CD14-positive monocyte (primary cell): ENCODE data around the gene NRP2. TPM values are rescaled to one million over a fixed set of nuclear protein-coding genes. Genes with fewer than 3 reads are reported as not detected.

Experiments used
- DNase-seq, 3 donors: peaks; one replicate each; pipeline ENCODE4 v3.0.0-alpha.2; 2011 to 2022
- H2AFZ ChIP-seq: 2 replicates; pipeline ENCODE4 v1.6.0; 2012; ENCODE audit warnings: mild to moderate bottlenecking, low read depth, low read length, inconsistent platforms; ENCODE audit not compliant: insufficient read depth, poor library complexity, severe bottlenecking
- H3K27ac ChIP-seq, 2 donors: 1 replicate in 1 of 2; 2 replicates in 1 of 2; pipeline ENCODE4 v1.5.1; 2012 to 2013; ENCODE audit warnings: low read length in 2 of 2, control low read depth in 1 of 2, inconsistent platforms in 1 of 2, low read depth in 1 of 2, mild to moderate bottlenecking in 1 of 2
- H3K27me3 ChIP-seq, 2 donors: one replicate each; pipeline versions ENCODE4 v1.6.0 to v1.6.1; 2011 to 2013; ENCODE audit warnings: low read length in 2 of 2; ENCODE audit not compliant: control insufficient read depth in 2 of 2, insufficient read depth in 2 of 2
- H3K36me3 ChIP-seq, 2 donors: replicated peaks in 1 of 2; 1 replicate in 1 of 2; 2 replicates in 1 of 2; pipeline versions ENCODE4 v1.5.1 to v1.6.1; 2012 to 2013; ENCODE audit warnings: low read length in 2 of 2, control low read depth in 1 of 2, inconsistent platforms in 1 of 2, mild to moderate bottlenecking in 1 of 2; ENCODE audit not compliant: insufficient read depth in 2 of 2, control insufficient read depth in 1 of 2
- H3K4me1 ChIP-seq, 2 donors: 1 replicate in 1 of 2; 2 replicates in 1 of 2; pipeline versions ENCODE4 v1.5.1 to v1.6.1; 2012 to 2013; ENCODE audit warnings: low read length in 2 of 2, control low read depth in 1 of 2, inconsistent platforms in 1 of 2, mild to moderate bottlenecking in 1 of 2, moderate library complexity in 1 of 2; ENCODE audit not compliant: insufficient read depth in 2 of 2, control insufficient read depth in 1 of 2
- H3K4me2 ChIP-seq: replicated peaks from 2 replicates; pipeline ENCODE3; 2012; ENCODE audit warnings: low read length, moderate library complexity, mild to moderate bottlenecking; ENCODE audit not compliant: poor library complexity, severe bottlenecking; ENCODE audit errors: extremely low read depth
- H3K4me3 ChIP-seq, 3 experiments: fragments of 200-600 bp in 1 of 3; sonication (generic) in 1 of 3; replicated peaks in 1 of 3; 1 replicate in 2 of 3; 2 replicates in 1 of 3; pipeline ENCODE4 v1.5.1; 2011 to 2013; ENCODE audit warnings: low read length in 3 of 3, mild to moderate bottlenecking in 3 of 3, control low read depth in 2 of 3, low read depth in 2 of 3, inconsistent platforms in 1 of 3, moderate library complexity in 1 of 3
- H3K79me2 ChIP-seq: 2 replicates; pipeline ENCODE4 v1.6.0; 2012; ENCODE audit warnings: mild to moderate bottlenecking, control low read depth, inconsistent platforms, low read length, moderate library complexity; ENCODE audit not compliant: insufficient read depth
- H3K9ac ChIP-seq: 2 replicates; pipeline ENCODE4 v1.6.0; 2017; ENCODE audit warnings: low read length, mild to moderate bottlenecking; ENCODE audit not compliant: insufficient read depth, poor library complexity, severe bottlenecking
- H3K9me3 ChIP-seq, 2 donors: replicated peaks in 1 of 2; 1 replicate in 1 of 2; 2 replicates in 1 of 2; pipeline versions ENCODE4 v1.5.1 to v1.6.1; 2012 to 2013; ENCODE audit warnings: low read length in 2 of 2, control low read depth in 1 of 2; ENCODE audit not compliant: control insufficient read depth in 1 of 2, insufficient read depth in 1 of 2
- H4K20me1 ChIP-seq: 2 replicates; pipeline ENCODE4 v1.6.0; 2012; ENCODE audit warnings: mild to moderate bottlenecking, low read length, control low read depth, moderate library complexity; ENCODE audit not compliant: insufficient read depth
- H3K27ac Mint-ChIP-seq, 7 donors: one replicate each; pipeline ENCODE4 v1.8.0; 2020; ENCODE audit warnings: mild to moderate bottlenecking in 7 of 7, mixed read lengths in 7 of 7, moderate library complexity in 6 of 7, inconsistent platforms in 2 of 7
- H3K27me3 Mint-ChIP-seq, 3 donors: one replicate each; pipeline ENCODE4 v1.8.0; 2021 to 2022; ENCODE audit warnings: low read depth in 3 of 3, mild to moderate bottlenecking in 3 of 3, mixed read lengths in 3 of 3, moderate library complexity in 3 of 3, inconsistent platforms in 1 of 3
- H3K36me3 Mint-ChIP-seq, 2 donors: one replicate each; pipeline ENCODE4 v1.8.0; 2020; ENCODE audit warnings: mixed read lengths in 2 of 2, inconsistent platforms in 1 of 2, mild to moderate bottlenecking in 1 of 2
- H3K4me1 Mint-ChIP-seq: one replicate; pipeline ENCODE4 v1.8.0; 2020; ENCODE audit warnings: mild to moderate bottlenecking, mixed read lengths
- H3K4me3 Mint-ChIP-seq, 2 donors: one replicate each; pipeline ENCODE4 v1.8.0; 2020; ENCODE audit warnings: mild to moderate bottlenecking in 2 of 2, mixed read lengths in 2 of 2, moderate library complexity in 1 of 2
- H3K9me3 Mint-ChIP-seq, 7 donors: one replicate each; pipeline ENCODE4 v1.8.0; 2020 to 2022; ENCODE audit warnings: mixed read lengths in 7 of 7, mild to moderate bottlenecking in 6 of 7, moderate library complexity in 6 of 7, inconsistent platforms in 2 of 7
- CTCF ChIP-seq: fragments of 200-600 bp; IDR thresholded peaks from one replicate; pipeline ENCODE4 v1.8.0; 2022; ENCODE audit warnings: antibody characterized with exemption, mild to moderate bottlenecking
- WGBS: methylation state at CpG from one replicate; pipeline ENCODE4 v1.1.5; 2013; ENCODE audit warnings: missing lambda C conversion rate; ENCODE audit not compliant: insufficient coverage; 5-methylcytosine and 5-hydroxymethylcytosine counted together
- intact Hi-C, 2 donors: fragments of 100-400 bp; cut with micrococcal nuclease; formaldehyde crosslinking; loops; one replicate each; pipeline versions ENCODE4 v1.15.0 to v1.15.1; 2023
- polyA plus RNA-seq, 3 donors: library from polyadenylated mRNA; depleted of rRNA in 1 of 3; unstranded in 2 of 3; stranded (reverse) in 1 of 3; fragments of 300-500 nt in 2 of 3; fragments of >200 nt in 1 of 3; fragmentation: Illumina TruSeq in 2 of 3; gene quantifications; 1 replicate in 2 of 3; 2 replicates in 1 of 3; pipeline ENCODE4 v1.2.3, GENCODE V29; 2012 to 2021

Gene NRP2
- polyA plus RNA-seq, 3 donors, result 0.97 to 3.3 (median 1.6) TPM

- H3K27ac Mint-ChIP-seq, result no peak overlapping the region
Observed at GRCh38 chr2:205760157-205760556, 77.9 kb downstream of the NRP2 start.

GRCh38 chr2:205761421-205761820 is 79.1 kb downstream of the NRP2 start:
- no peak for TF ChIP-seq CTCF
- Histone ChIP-seq H3K27me3 (peaks cover 0 to 24% of the 10 kb centered on the region in 2 donors), H2AFZ (no peak overlapping the region), H3K27ac (no peak overlapping the region), H3K9ac (no peak overlapping the region), H3K79me2 (no peaks in the 10 kb centered on the region), H4K20me1 (no peaks in the 10 kb centered on the region), H3K36me3 (no peaks in the 10 kb centered on the region), H3K4me1 (peaks cover 0 to 6% of the 10 kb centered on the region in 2 donors), H3K4me2 (no peak overlapping the region), H3K4me3 (no peak overlapping the region), H3K9me3 (no peaks in the 10 kb centered on the region)
- no peak overlapping the region for H3K4me3 Mint-ChIP-seq
- WGBS, result 94% methylated on average over 2 of the region's 4 CpGs
- no peaks in the 10 kb centered on the region for H3K36me3 Mint-ChIP-seq
- H3K4me1 Mint-ChIP-seq, result no peaks in the 10 kb centered on the region
- H3K27ac Mint-ChIP-seq, result no peak overlapping the region
- DNase-seq, result no peak
- no peaks in the 10 kb centered on the region for H3K9me3 Mint-ChIP-seq
- H3K27me3 Mint-ChIP-seq, result peaks cover 22 to 31% (median 23%) of the 10 kb centered on the region in 3 donors
- intact Hi-C loops, result loop anchor here in 1 of 2 donors (5.0 kb wide), 1 partner anchor 166 kb away; no protein-coding TSS in a partner anchor

More at GRCh38 chr2:205760157-205760556, 77.9 kb downstream of the NRP2 start:
- Mint-ChIP-seq H3K4me3 (no peak overlapping the region), H3K4me1 (no peaks in the 10 kb centered on the region), H3K36me3 (no peaks in the 10 kb centered on the region), H3K27me3 (peaks cover 14 to 24% (median 19%) of the 10 kb centered on the region in 3 donors), H3K9me3 (no peaks in the 10 kb centered on the region)
- Histone ChIP-seq H3K4me2 (no peak overlapping the region), H3K9me3 (no peaks in the 10 kb centered on the region), H3K36me3 (no peaks in the 10 kb centered on the region), H4K20me1 (no peaks in the 10 kb centered on the region), H3K27ac (no peak overlapping the region), H3K79me2 (no peaks in the 10 kb centered on the region), H3K4me3 (no peak overlapping the region), H3K27me3 (peaks cover 0 to 24% of the 10 kb centered on the region in 2 donors), H2AFZ (no peak overlapping the region), H3K4me1 (peaks cover 0 to 6% of the 10 kb centered on the region in 2 donors), H3K9ac (no peak overlapping the region)
- intact Hi-C loops, result loop anchor here in 1 of 2 donors (5.0 kb wide), 1 partner anchor 167 kb away; no protein-coding TSS in a partner anchor
- 100% methylated on average over 2 of the region's 6 CpGs for WGBS
- no peak for DNase-seq
- TF ChIP-seq CTCF, result no peak
